ENCODE data around the gene PALD1.

DNA sequence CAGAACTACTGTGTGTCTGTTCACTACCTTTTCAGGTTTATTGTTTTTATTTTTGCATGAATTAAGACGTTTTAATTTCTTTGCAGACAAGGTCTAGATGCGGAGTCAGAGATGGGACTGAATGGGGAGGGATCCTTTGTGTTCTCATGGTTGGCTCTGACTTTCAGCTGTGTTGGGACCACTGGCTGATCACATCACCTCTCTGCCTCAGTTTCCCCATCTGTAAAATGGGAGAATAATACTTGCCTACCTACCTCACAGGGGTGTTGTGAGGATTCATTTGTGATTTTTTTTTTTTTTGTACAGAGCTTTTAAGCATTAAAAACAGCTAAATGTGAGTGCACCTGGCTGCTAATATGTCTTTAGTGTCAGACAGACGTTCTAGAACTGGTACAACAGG lies 89.5 kb downstream of the PALD1 start:
- TF ChIP-seq, protein P1, sequence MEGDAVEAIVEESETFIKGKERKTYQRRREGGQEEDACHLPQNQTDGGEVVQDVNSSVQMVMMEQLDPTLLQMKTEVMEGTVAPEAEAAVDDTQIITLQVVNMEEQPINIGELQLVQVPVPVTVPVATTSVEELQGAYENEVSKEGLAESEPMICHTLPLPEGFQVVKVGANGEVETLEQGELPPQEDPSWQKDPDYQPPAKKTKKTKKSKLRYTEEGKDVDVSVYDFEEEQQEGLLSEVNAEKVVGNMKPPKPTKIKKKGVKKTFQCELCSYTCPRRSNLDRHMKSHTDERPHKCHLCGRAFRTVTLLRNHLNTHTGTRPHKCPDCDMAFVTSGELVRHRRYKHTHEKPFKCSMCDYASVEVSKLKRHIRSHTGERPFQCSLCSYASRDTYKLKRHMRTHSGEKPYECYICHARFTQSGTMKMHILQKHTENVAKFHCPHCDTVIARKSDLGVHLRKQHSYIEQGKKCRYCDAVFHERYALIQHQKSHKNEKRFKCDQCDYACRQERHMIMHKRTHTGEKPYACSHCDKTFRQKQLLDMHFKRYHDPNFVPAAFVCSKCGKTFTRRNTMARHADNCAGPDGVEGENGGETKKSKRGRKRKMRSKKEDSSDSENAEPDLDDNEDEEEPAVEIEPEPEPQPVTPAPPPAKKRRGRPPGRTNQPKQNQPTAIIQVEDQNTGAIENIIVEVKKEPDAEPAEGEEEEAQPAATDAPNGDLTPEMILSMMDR (IDR thresholded peaks at IDR 0.05), result no peak
- TF ChIP-seq POLR2A (IDR thresholded peaks at IDR 0.05), result no peak

Data from adrenal gland (tissue), 5 donors.